Esophagus squamous epithelium (tissue), 4 donors: ENCODE measurements around the gene SEC31B.

Source experiments
- CTCF ChIP-seq, 6 experiments: fragments of 450-650 bp in 4 of 6; fragments of 200-600 bp in 2 of 6; sonication (generic) in 2 of 6; IDR thresholded peaks; one replicate each; pipeline ENCODE4 v1.5.1; 2016 to 2019; ENCODE audit warnings: antibody characterized with exemption in 6 of 6, mild to moderate bottlenecking in 4 of 6, moderate library complexity in 4 of 6
- POLR2A ChIP-seq, 4 donors: fragments of 450-650 bp; IDR thresholded peaks; one replicate each; pipeline ENCODE4 v1.6.1; 2017; ENCODE audit warnings: antibody characterized with exemption in 4 of 4, mild to moderate bottlenecking in 4 of 4, moderate library complexity in 3 of 4

GRCh38 chr10:100520811-100521210 is 1.1 kb upstream of the SEC31B start:
- no peak for TF ChIP-seq POLR2A (IDR thresholded peaks at IDR 0.05)
- TF ChIP-seq CTCF (IDR thresholded peaks at IDR 0.05) = no peak
